Mucosa of rectum (tissue), 2 donors: ENCODE results near the gene FAR2.
"Not testable (repeated sequence)": the region's sequence is repeated elsewhere in the genome, so short reads cannot be mapped to it uniquely, and the experiment has no call there.

Experiments
- H3K27ac ChIP-seq, 2 donors: one replicate each; pipeline ENCODE4 v1.7.0; 2013; ENCODE audit warnings: inconsistent platforms in 2 of 2, low read depth in 2 of 2, low read length in 2 of 2
- H3K27me3 ChIP-seq, 2 donors: one replicate each; pipeline ENCODE4 v1.7.0; 2013; ENCODE audit warnings: low read length in 2 of 2; ENCODE audit not compliant: control insufficient read depth in 2 of 2, insufficient read depth in 2 of 2
- H3K36me3 ChIP-seq, 2 donors: one replicate each; pipeline ENCODE4 v1.7.0; 2013; ENCODE audit warnings: low read length in 2 of 2; ENCODE audit not compliant: control insufficient read depth in 2 of 2, insufficient read depth in 2 of 2
- H3K4me1 ChIP-seq, 2 donors: one replicate each; pipeline ENCODE4 v1.7.0; 2013; ENCODE audit warnings: low read length in 2 of 2, mild to moderate bottlenecking in 1 of 2; ENCODE audit not compliant: control insufficient read depth in 2 of 2, insufficient read depth in 2 of 2
- H3K4me3 ChIP-seq, 2 donors: one replicate each; pipeline ENCODE4 v1.7.0; 2013; ENCODE audit warnings: low read length in 2 of 2
- H3K9ac ChIP-seq, 2 donors: one replicate each; pipeline ENCODE4 v1.7.0; 2013; ENCODE audit warnings: low read length in 2 of 2, low read depth in 1 of 2, mild to moderate bottlenecking in 1 of 2
- H3K9me3 ChIP-seq, 2 donors: one replicate each; pipeline ENCODE4 v1.7.0; 2013; ENCODE audit warnings: low read length in 2 of 2; ENCODE audit not compliant: control insufficient read depth in 2 of 2
- donor health status: healthy.
- donor health status: Normal muscosa, but diverticular disease.

FAR2 gene

GRCh38 chr12:29169978-29170377, 20.9 kb downstream of the FAR2 start:
- not testable (repeated sequence) for H3K36me3 ChIP-seq, H3K9ac ChIP-seq, H3K9me3 ChIP-seq, H3K4me3 ChIP-seq, H3K27ac ChIP-seq, H3K27me3 ChIP-seq
- peaks cover 28 to 42% of the 10 kb centered on the region in 2 donors for H3K4me1 ChIP-seq

- H3K4me3 ChIP-seq, H3K36me3 ChIP-seq, H3K27me3 ChIP-seq, H3K27ac ChIP-seq, H3K9me3 ChIP-seq, H3K9ac ChIP-seq: not testable (repeated sequence)
- peaks cover 28 to 36% of the 10 kb centered on the region in 2 donors for H3K4me1 ChIP-seq
Observed at GRCh38 chr12:29170478-29171084, 21.5 kb downstream of the FAR2 start.

- Histone ChIP-seq H3K9ac (no peak overlapping the region), H3K4me3 (no peak overlapping the region), H3K27me3 (no peaks in the 10 kb centered on the region), H3K9me3 (no peaks in the 10 kb centered on the region), H3K36me3 (peaks cover 2 to 4% of the 10 kb centered on the region in 2 donors), H3K27ac (no peak overlapping the region), H3K4me1 (peaks cover 21 to 26% of the 10 kb centered on the region in 2 donors)
Observed at GRCh38 chr12:29171421-29172258, 22.6 kb downstream of the FAR2 start.

- no peak overlapping the region for H3K4me3 ChIP-seq
- no peaks in the 10 kb centered on the region for H3K4me1 ChIP-seq
- H3K9ac ChIP-seq, result no peak overlapping the region
- no peaks in the 10 kb centered on the region for H3K27me3 ChIP-seq
- no peaks in the 10 kb centered on the region for H3K36me3 ChIP-seq
- H3K9me3 ChIP-seq, result no peaks in the 10 kb centered on the region
- H3K27ac ChIP-seq, result no peak overlapping the region
Observed at GRCh38 chr12:29176941-29177340, 27.9 kb downstream of the FAR2 start.

GRCh38 chr12:29182247-29182646, 33.2 kb downstream of the FAR2 start:
- not testable (repeated sequence) for H3K36me3 ChIP-seq, H3K27me3 ChIP-seq, H3K9me3 ChIP-seq, H3K4me1 ChIP-seq, H3K4me3 ChIP-seq, H3K9ac ChIP-seq, H3K27ac ChIP-seq

- Histone ChIP-seq H3K9me3 (no peaks in the 10 kb centered on the region), H3K4me3 (no peak overlapping the region), H3K27ac (no peak overlapping the region), H3K9ac (no peak overlapping the region), H3K36me3 (no peaks in the 10 kb centered on the region), H3K4me1 (peaks cover 0 to 12% of the 10 kb centered on the region in 2 donors), H3K27me3 (no peaks in the 10 kb centered on the region)
Observed at GRCh38 chr12:29187756-29188155, 38.7 kb downstream of the FAR2 start.

- Histone ChIP-seq H3K9ac (no peak overlapping the region), H3K27me3 (no peaks in the 10 kb centered on the region), H3K27ac (peak overlapping the region; percentile 36 to 49)
Observed at GRCh38 chr12:29191267-29191850, 42.3 kb downstream of the FAR2 start.

GRCh38 chr12:29198901-29199300, 49.8 kb downstream of the FAR2 start:
- no peaks in the 10 kb centered on the region for H3K4me1 ChIP-seq
- H3K4me3 ChIP-seq, result no peak overlapping the region
- H3K27ac ChIP-seq, result no peak overlapping the region
- H3K9me3 ChIP-seq, result no peaks in the 10 kb centered on the region
- H3K36me3 ChIP-seq, result no peaks in the 10 kb centered on the region
- no peaks in the 10 kb centered on the region for H3K27me3 ChIP-seq
- H3K9ac ChIP-seq, result no peak overlapping the region

More at GRCh38 chr12:29191267-29191850, 42.3 kb downstream of the FAR2 start:
- peaks cover 0 to 12% of the 10 kb centered on the region in 2 donors for H3K4me1 ChIP-seq
- H3K4me3 ChIP-seq, result peak overlapping the region in 1 of 2 donors; percentile 14
- no peaks in the 10 kb centered on the region for H3K9me3 ChIP-seq
- no peaks in the 10 kb centered on the region for H3K36me3 ChIP-seq

- no peak overlapping the region for H3K9ac ChIP-seq
- H3K27me3 ChIP-seq, result no peaks in the 10 kb centered on the region
- no peak overlapping the region for H3K27ac ChIP-seq
- H3K4me1 ChIP-seq, result no peaks in the 10 kb centered on the region
- H3K4me3 ChIP-seq, result no peak overlapping the region
- no peaks in the 10 kb centered on the region for H3K9me3 ChIP-seq
- no peaks in the 10 kb centered on the region for H3K36me3 ChIP-seq
Observed at GRCh38 chr12:29200586-29200985, 51.5 kb downstream of the FAR2 start.

- Histone ChIP-seq H3K27ac (no peak overlapping the region), H3K4me1 (no peaks in the 10 kb centered on the region), H3K27me3 (no peaks in the 10 kb centered on the region), H3K4me3 (no peak overlapping the region), H3K36me3 (no peaks in the 10 kb centered on the region), H3K9ac (no peak overlapping the region), H3K9me3 (no peaks in the 10 kb centered on the region)
Observed at GRCh38 chr12:29201296-29201695, 52.2 kb downstream of the FAR2 start.
